GM12878 (cell line): ENCODE measurements around the gene NOD1. TPM values are rescaled to one million over a fixed set of nuclear protein-coding genes. Genes with fewer than 3 reads are reported as not detected.
A peak's percentile ranks its signal among the peaks of the same experiment; 100 is the strongest.

Experiments
- ATAC-seq: fragments of 200-7000 bp; cut with Tn5 transposase; 3 replicates; pipeline ENCODE4 v1.9.1; 2020; ENCODE audit warnings: mild to moderate bottlenecking, moderate library complexity
- BruUV-seq: library from RNA; stranded (reverse); fragments of 400-500 nt; replicated peaks from 2 replicates; lab custom pipeline; 2021; lab: Mats Ljungman, UMichigan
- CTCF ChIA-PET: fragments of 300-600 bp; sonication (Branson Sonifier 250); formaldehyde crosslinking; extraction: SDS; loops from one replicate; lab custom pipeline; 2021; ENCODE audit warnings: inconsistent platforms; lab: Yijun Ruan, JAX
- POLR2A ChIA-PET: fragments of 350-600 bp; formaldehyde crosslinking; extraction: SDS; loops from one replicate; lab custom pipeline; 2021; ENCODE audit warnings: inconsistent platforms; lab: Charles Lee
- RAD21 ChIA-PET: fragments of 300-600 bp; sonication (Branson Sonifier 250); formaldehyde crosslinking; loops from one replicate; lab custom pipeline; 2023; ENCODE audit warnings: antibody characterized with exemption; ENCODE audit not compliant: unreplicated experiment; lab: Charles Lee
- SMC1A ChIA-PET: fragments of 300-600 bp; sonication (Branson Sonifier 250); formaldehyde crosslinking; loops from one replicate; lab custom pipeline; 2023; ENCODE audit not compliant: unreplicated experiment, uncharacterized antibody; lab: Charles Lee
- DNase-seq: peaks from one replicate; pipeline ENCODE4 v3.0.0-alpha.2; 2011; ENCODE audit warnings: low read depth, low spot score
- FAIRE-seq: peaks from 3 replicates; lab custom pipeline; 2011; peaks lifted over from hg19 to GRCh38; lab: Jason Lieb, UNC
- H2AFZ ChIP-seq: 2 replicates; pipeline ENCODE4 v1.6.0; 2011; ENCODE audit warnings: low read depth, low read length, control low read depth; ENCODE audit not compliant: control insufficient read depth
- H3K27ac ChIP-seq: 2 replicates; pipeline ENCODE4 v1.5.1; 2011; ENCODE audit warnings: control low read depth; ENCODE audit not compliant: control insufficient read depth, insufficient read depth
- H3K27me3 ChIP-seq, 2 experiments: replicated peaks in 1 of 2; 2 replicates each; pipeline versions ENCODE4 v1.6.0 to v1.6.1; 2011; ENCODE audit warnings: low read length in 1 of 2; ENCODE audit not compliant: control insufficient read depth in 2 of 2, insufficient read depth in 2 of 2
- H3K36me3 ChIP-seq, 2 experiments: 2 replicates each; pipeline ENCODE4 v1.5.1; 2011; ENCODE audit warnings: low read length in 1 of 2; ENCODE audit not compliant: control insufficient read depth in 2 of 2, insufficient read depth in 2 of 2
- H3K4me1 ChIP-seq: 2 replicates; pipeline ENCODE4 v1.6.1; 2011; ENCODE audit warnings: mild to moderate bottlenecking, low read length, moderate library complexity, mixed read lengths; ENCODE audit not compliant: control insufficient read depth, insufficient read depth
- H3K4me2 ChIP-seq: 2 replicates; pipeline ENCODE4 v1.6.0; 2011; ENCODE audit warnings: control low read depth; ENCODE audit not compliant: control insufficient read depth, insufficient read depth
- H3K4me3 ChIP-seq: fragments of 200-600 bp; sonication (generic); 2 replicates; pipeline ENCODE4 v1.5.1; 2016
- H3K79me2 ChIP-seq: 2 replicates; pipeline ENCODE4 v1.6.0; 2011; ENCODE audit warnings: low read length; ENCODE audit not compliant: control insufficient read depth, insufficient read depth
- H3K9ac ChIP-seq: 2 replicates; pipeline ENCODE4 v1.8.0; 2011; ENCODE audit warnings: low read length, control low read depth, mixed read lengths; ENCODE audit not compliant: control insufficient read depth, insufficient read depth
- H3K9me3 ChIP-seq: replicated peaks from 3 replicates; pipeline ENCODE4 v1.5.1; 2011; ENCODE audit warnings: mild to moderate bottlenecking, low read length; ENCODE audit not compliant: control insufficient read depth, insufficient read depth
- H4K20me1 ChIP-seq: 2 replicates; pipeline ENCODE4 v1.6.0; 2011; ENCODE audit not compliant: control insufficient read depth, insufficient read depth
- BCL11A ChIP-seq: IDR thresholded peaks from 2 replicates; pipeline ENCODE4 v1.6.1; 2011; ENCODE audit warnings: low read depth, low read length
- CHD2 ChIP-seq: IDR thresholded peaks from 2 replicates; pipeline ENCODE4 v1.6.1; 2011; ENCODE audit warnings: low read depth, low read length, improper control_type of control experiment, borderline replicate concordance
- LARP7 ChIP-seq: fragments of 450-650 bp; IDR thresholded peaks from 2 replicates; pipeline ENCODE4 v1.6.1; 2017; ENCODE audit warnings: mild to moderate bottlenecking
- MXI1 ChIP-seq: fragments of 150-350 bp; IDR thresholded peaks from 2 replicates; pipeline ENCODE4 v1.6.1; 2011; ENCODE audit warnings: low read depth, mild to moderate bottlenecking, inconsistent platforms, low read length, improper control_type of control experiment
- SUZ12 ChIP-seq: fragments of 200-600 bp; sonication (generic); IDR thresholded peaks from one replicate; pipeline ENCODE4 v1.6.1; 2018; ENCODE audit warnings: antibody characterized with exemption, mild to moderate bottlenecking; ENCODE audit not compliant: unreplicated experiment
- ZSCAN29 ChIP-seq: fragments of 450-650 bp; IDR thresholded peaks from 2 replicates; pipeline ENCODE4 v1.6.1; 2017; ENCODE audit warnings: mild to moderate bottlenecking, moderate library complexity
- WGBS: methylation state at CpG from one replicate; pipeline ENCODE4 v1.1.6; 2016; ENCODE audit warnings: low lambda C conversion rate; ENCODE audit not compliant: insufficient replicate concordance, insufficient coverage; ENCODE audit errors: missing lambda C conversion rate; 5-methylcytosine and 5-hydroxymethylcytosine counted together
- in situ Hi-C: fragments of 300-500 bp; cut with MboI; formaldehyde crosslinking; loops from 9 replicates; pipeline ENCODE4 v1.14.3; 2018; ENCODE audit warnings: mixed read lengths
- intact Hi-C: fragments of 100-400 bp; cut with micrococcal nuclease; formaldehyde crosslinking; loops from one replicate; pipeline ENCODE4 v1.14.2; 2022; ENCODE audit not compliant: unreplicated experiment
- polyA plus RNA-seq, 11 experiments: library from polyadenylated mRNA; depleted of rRNA in 4 of 11; unstranded in 6 of 11; stranded (reverse) in 5 of 11; fragments of >200 nt; fragmentation: Nextera tagmentation in 4 of 11; fragmentation: Illumina TruSeq in 1 of 11; extraction: Ambion mirVana in 4 of 11; extraction: Trizol in 1 of 11; gene quantifications; 1 replicate in 1 of 11; 2 replicates in 10 of 11; pipeline versions ENCODE4 v1.2.1 to v1.2.3, GENCODE V29; 2011 to 2016; ENCODE audit warnings: inconsistent platforms in 2 of 11, missing spikeins in 2 of 11, low read depth in 1 of 11
- total RNA-seq, 4 experiments: library from RNA; depleted of rRNA in 3 of 4; stranded (reverse); fragments of >200 nt in 3 of 4; fragmentation: Illumina TruSeq in 1 of 4; extraction: Trizol in 1 of 4; gene quantifications; 2 replicates each; pipeline versions ENCODE4 v1.2.1 to v1.2.3, GENCODE V29; 2013 to 2021
- TF ChIP-seq, protein P1 (sequence below): IDR thresholded peaks from 2 replicates; pipeline ENCODE4 v1.6.1; 2012; ENCODE audit warnings: improper control_type of control experiment, low read depth, low read length; ENCODE audit not compliant: insufficient replicate concordance
- TF ChIP-seq, protein P2 (sequence below): fragments of 450-650 bp; IDR thresholded peaks from 2 replicates; pipeline ENCODE4 v1.6.1; 2016; ENCODE audit warnings: mild to moderate bottlenecking
- TF ChIP-seq, protein P3 (sequence below): fragments of 450-650 bp; IDR thresholded peaks from 2 replicates; pipeline ENCODE4 v1.6.1; 2017; ENCODE audit warnings: mild to moderate bottlenecking, low read depth, inconsistent platforms; ENCODE audit not compliant: poor library complexity, severe bottlenecking

Gene NOD1
- total and polyA plus RNA-seq, 10 of the 15 experiments (the other 5 are each of a cell fraction or from before 2014, with no cell fraction given), result 1.8 to 14.6 (median 8.9) TPM

DNA sequence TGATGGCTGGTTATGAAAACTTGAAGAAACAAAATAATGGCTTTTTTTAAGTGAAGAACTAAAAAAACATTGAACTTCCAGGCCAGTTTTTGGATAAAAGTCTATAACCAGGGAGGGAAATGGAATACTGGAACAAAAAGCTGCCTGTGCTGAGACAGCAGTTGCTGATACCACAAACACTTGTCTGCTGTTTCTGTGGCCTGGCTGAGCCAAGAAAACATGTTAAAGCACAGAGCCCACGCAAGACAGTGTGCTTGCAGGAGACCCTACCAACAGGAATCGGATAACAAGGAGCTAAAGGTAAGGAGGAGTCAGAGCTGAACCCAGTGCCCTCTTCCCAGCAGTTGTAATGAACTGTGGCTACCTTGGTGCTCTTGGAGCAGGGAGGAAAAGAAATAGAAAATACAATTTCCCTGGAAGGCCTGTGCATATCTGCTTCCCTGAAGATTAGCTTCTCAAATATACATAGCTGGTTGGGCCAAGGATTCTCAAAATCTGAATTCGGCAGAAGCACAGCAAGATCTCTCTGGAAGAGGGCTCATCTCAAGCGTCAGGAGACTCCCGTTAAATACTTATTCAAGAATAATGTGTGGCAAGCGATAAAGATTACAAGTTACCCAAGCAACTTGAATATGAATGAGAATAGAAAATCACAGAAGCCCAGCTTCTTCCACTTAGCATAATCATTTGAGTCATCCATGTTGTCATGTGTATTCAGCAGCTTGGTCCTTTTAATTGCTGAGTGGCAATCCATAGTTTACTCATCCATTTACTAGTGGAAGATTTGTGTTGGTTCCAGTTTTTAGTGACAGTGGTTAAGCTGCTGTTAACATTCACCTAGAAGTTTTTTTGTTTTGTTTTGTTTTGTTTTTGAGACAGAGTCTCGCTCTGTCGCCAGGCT is 87.6 kb downstream of the NOD1 start (continued):
- TF ChIP-seq, protein P1, sequence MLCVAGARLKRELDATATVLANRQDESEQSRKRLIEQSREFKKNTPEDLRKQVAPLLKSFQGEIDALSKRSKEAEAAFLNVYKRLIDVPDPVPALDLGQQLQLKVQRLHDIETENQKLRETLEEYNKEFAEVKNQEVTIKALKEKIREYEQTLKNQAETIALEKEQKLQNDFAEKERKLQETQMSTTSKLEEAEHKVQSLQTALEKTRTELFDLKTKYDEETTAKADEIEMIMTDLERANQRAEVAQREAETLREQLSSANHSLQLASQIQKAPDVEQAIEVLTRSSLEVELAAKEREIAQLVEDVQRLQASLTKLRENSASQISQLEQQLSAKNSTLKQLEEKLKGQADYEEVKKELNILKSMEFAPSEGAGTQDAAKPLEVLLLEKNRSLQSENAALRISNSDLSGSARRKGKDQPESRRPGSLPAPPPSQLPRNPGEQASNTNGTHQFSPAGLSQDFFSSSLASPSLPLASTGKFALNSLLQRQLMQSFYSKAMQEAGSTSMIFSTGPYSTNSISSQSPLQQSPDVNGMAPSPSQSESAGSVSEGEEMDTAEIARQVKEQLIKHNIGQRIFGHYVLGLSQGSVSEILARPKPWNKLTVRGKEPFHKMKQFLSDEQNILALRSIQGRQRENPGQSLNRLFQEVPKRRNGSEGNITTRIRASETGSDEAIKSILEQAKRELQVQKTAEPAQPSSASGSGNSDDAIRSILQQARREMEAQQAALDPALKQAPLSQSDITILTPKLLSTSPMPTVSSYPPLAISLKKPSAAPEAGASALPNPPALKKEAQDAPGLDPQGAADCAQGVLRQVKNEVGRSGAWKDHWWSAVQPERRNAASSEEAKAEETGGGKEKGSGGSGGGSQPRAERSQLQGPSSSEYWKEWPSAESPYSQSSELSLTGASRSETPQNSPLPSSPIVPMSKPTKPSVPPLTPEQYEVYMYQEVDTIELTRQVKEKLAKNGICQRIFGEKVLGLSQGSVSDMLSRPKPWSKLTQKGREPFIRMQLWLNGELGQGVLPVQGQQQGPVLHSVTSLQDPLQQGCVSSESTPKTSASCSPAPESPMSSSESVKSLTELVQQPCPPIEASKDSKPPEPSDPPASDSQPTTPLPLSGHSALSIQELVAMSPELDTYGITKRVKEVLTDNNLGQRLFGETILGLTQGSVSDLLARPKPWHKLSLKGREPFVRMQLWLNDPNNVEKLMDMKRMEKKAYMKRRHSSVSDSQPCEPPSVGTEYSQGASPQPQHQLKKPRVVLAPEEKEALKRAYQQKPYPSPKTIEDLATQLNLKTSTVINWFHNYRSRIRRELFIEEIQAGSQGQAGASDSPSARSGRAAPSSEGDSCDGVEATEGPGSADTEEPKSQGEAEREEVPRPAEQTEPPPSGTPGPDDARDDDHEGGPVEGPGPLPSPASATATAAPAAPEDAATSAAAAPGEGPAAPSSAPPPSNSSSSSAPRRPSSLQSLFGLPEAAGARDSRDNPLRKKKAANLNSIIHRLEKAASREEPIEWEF, result no peak
- TF ChIP-seq, all 136 proteins: peak for 0

DNA sequence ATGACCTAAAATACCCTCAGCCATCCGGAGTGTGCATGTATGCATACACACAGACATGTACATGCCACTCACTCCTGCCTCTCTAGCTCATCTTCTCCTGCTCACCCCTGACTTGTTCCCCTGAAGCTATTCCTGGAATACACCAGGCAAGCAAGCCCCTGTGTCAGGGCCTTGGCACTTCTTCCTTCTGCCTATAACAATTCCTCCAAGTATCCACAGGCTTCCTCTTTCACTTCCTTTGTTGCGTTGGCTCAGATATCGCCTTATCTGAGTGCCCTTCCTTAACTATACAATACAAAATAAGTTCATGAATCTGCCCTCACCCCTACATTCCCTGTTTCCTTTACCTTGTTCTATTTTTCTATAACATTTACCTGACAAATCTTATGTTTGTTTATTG is 88.8 kb downstream of the NOD1 start:
- Histone ChIP-seq H3K4me1 (no peaks in the 10 kb centered on the region), H3K27me3 (no peaks in the 10 kb centered on the region), H3K27ac (no peak overlapping the region), H3K4me3 (no peak overlapping the region), H3K79me2 (no peaks in the 10 kb centered on the region), H3K9ac (no peak overlapping the region), H3K9me3 (no peaks in the 10 kb centered on the region), H2AFZ (no peak overlapping the region), H3K36me3 (no peaks in the 10 kb centered on the region), H4K20me1 (no peaks in the 10 kb centered on the region), H3K4me2 (no peak overlapping the region)
- ATAC-seq (no peak), FAIRE-seq (peak; percentile 38), DNase-seq (no peak)
- intact Hi-C loops (loop anchor here (5.0 kb wide), 1 partner anchor 58 kb away; no protein-coding TSS in a partner anchor), in situ Hi-C loops (no loop called here)
- 55% methylated on average over 3 of the region's 3 CpGs for whole genome bisulfite sequencing
- ChIA-PET CTCF (no interaction called here), SMC1A (no interaction called here), RAD21 (no interaction called here), POLR2A (no interaction called here)
- no TSS peak for BruUV-seq
- TF ChIP-seq CHD2 (no peak), MXI1 (no peak), BCL11A (no peak), ZSCAN29 (no peak), LARP7 (no peak), SUZ12 (no peak)
- TF ChIP-seq, protein P2, sequence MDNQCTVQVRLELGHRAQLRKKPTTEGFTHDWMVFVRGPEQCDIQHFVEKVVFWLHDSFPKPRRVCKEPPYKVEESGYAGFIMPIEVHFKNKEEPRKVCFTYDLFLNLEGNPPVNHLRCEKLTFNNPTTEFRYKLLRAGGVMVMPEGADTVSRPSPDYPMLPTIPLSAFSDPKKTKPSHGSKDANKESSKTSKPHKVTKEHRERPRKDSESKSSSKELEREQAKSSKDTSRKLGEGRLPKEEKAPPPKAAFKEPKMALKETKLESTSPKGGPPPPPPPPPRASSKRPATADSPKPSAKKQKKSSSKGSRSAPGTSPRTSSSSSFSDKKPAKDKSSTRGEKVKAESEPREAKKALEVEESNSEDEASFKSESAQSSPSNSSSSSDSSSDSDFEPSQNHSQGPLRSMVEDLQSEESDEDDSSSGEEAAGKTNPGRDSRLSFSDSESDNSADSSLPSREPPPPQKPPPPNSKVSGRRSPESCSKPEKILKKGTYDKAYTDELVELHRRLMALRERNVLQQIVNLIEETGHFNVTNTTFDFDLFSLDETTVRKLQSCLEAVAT, result no peak
- TF ChIP-seq, protein P3, sequence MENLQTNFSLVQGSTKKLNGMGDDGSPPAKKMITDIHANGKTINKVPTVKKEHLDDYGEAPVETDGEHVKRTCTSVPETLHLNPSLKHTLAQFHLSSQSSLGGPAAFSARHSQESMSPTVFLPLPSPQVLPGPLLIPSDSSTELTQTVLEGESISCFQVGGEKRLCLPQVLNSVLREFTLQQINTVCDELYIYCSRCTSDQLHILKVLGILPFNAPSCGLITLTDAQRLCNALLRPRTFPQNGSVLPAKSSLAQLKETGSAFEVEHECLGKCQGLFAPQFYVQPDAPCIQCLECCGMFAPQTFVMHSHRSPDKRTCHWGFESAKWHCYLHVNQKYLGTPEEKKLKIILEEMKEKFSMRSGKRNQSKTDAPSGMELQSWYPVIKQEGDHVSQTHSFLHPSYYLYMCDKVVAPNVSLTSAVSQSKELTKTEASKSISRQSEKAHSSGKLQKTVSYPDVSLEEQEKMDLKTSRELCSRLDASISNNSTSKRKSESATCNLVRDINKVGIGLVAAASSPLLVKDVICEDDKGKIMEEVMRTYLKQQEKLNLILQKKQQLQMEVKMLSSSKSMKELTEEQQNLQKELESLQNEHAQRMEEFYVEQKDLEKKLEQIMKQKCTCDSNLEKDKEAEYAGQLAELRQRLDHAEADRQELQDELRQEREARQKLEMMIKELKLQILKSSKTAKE, result no peak
